Cardiac ventricle fibroblast (primary cell): ENCODE measurements around the gene CES4A. TPM values are rescaled to one million over a fixed set of nuclear protein-coding genes. Genes with fewer than 3 reads are reported as not detected.

Experiments used
- total RNA-seq: library from RNA; depleted of rRNA; stranded (reverse); fragments of >200 nt; gene quantifications from 2 replicates; pipeline ENCODE4 v1.2.3, GENCODE V29; 2015

Gene CES4A
- total RNA-seq = 2.2 and 4.4 TPM in 2 replicates

GRCh38 chr16:66988197-66988788, at the start of gene CES4A:
Gene CES4A (plus strand): TSS chr16:66988589. CDS start chr16:66988773, 184 bp downstream.

GRCh38 chr16:66961065-66961744, 27.2 kb upstream of the CES4A start, which contains the start of gene CES3:
Gene CES3 (plus strand): TSS chr16:66961266. CDS start chr16:66961308, 42 bp downstream.

GRCh38 chr16:67028696-67029253, 40.4 kb downstream of the CES4A start, which contains the start of gene CBFB:
Gene CBFB (plus strand): TSS chr16:67029149. CDS start chr16:67029408, 259 bp downstream.

Other genes starting within 250 kb of the CES4A start
- gene DYNC1LI2, start 237.0 kb upstream of the CES4A start, total RNA-seq = 42.3 and 74.3 TPM in 2 replicates
- not detected in 2 replicates for gene TERB1, start 187.0 kb upstream of the CES4A start, total RNA-seq
- 29.0 and 36.8 TPM in 2 replicates for gene NAE1, start 157.6 kb upstream of the CES4A start, total RNA-seq
- gene CA7, start 144.2 kb upstream of the CES4A start, total RNA-seq = not detected in 2 replicates
- gene PDP2, start 108.1 kb upstream of the CES4A start, total RNA-seq = 8.6 and 10.0 TPM in 2 replicates
- gene CDH16, start 69.7 kb upstream of the CES4A start, total RNA-seq = not detected in 2 replicates
- gene RRAD, start 63.1 kb upstream of the CES4A start, total RNA-seq = 1.00 TPM in 1 of 2 replicates, not detected in the other
- 35.9 and 48.6 TPM in 2 replicates for gene CIAO2B, start 54.2 kb upstream of the CES4A start, total RNA-seq
- 17.9 and 22.6 TPM in 2 replicates for gene CES2, start 53.1 kb upstream of the CES4A start, total RNA-seq
- not detected in 2 replicates for gene CES3, start 27.3 kb upstream of the CES4A start, total RNA-seq
- gene CBFB, start 40.6 kb downstream of the CES4A start, total RNA-seq = 28.8 and 34.8 TPM in 2 replicates
- gene PHAF1, start 121.4 kb downstream of the CES4A start, total RNA-seq = 9.5 and 15.7 TPM in 2 replicates
- gene B3GNT9, start 162.4 kb downstream of the CES4A start, total RNA-seq = 59.2 and 71.5 TPM in 2 replicates
- gene TRADD, start 171.3 kb downstream of the CES4A start, total RNA-seq = 25.2 and 28.0 TPM in 2 replicates
- gene FBXL8, start 171.4 kb downstream of the CES4A start, total RNA-seq = 17.1 and 20.8 TPM in 2 replicates
- 5.3 and 7.7 TPM in 2 replicates for gene HSF4, start 176.2 kb downstream of the CES4A start, total RNA-seq
- gene NOL3, start 181.9 kb downstream of the CES4A start, total RNA-seq = 20.3 and 26.3 TPM in 2 replicates
- 8.7 and 16.3 TPM in 2 replicates for gene MATCAP1, start 195.4 kb downstream of the CES4A start, total RNA-seq
- gene EXOC3L1, start 201.5 kb downstream of the CES4A start, total RNA-seq = 0.69 and 1.3 TPM in 2 replicates
- gene E2F4, start 203.6 kb downstream of the CES4A start, total RNA-seq = 49.0 and 49.8 TPM in 2 replicates
- gene ELMO3, start 210.5 kb downstream of the CES4A start, total RNA-seq = 0.06 and 0.83 TPM in 2 replicates
- gene TMEM208, start 238.5 kb downstream of the CES4A start, total RNA-seq = 33.8 and 46.5 TPM in 2 replicates